GM18909 (cell line): ENCODE results near the gene RRM2.
A peak's percentile ranks its signal among the peaks of the same experiment; 100 is the strongest.

Source experiments
- ATAC-seq: cut with Tn5 transposase; IDR thresholded peaks from one replicate; pipeline ENCODE4 v1.9.1; 2021; ENCODE audit warnings: mild to moderate bottlenecking; ENCODE audit not compliant: unreplicated experiment, poor library complexity

The RRM2 gene

GRCh38 chr2:10122500-10123280 is at the start of gene RRM2:
TSS of gene RRM2 (plus strand) at chr2:10122739. CDS start at chr2:10122799, 60 bp downstream.
- ATAC-seq, result peak; percentile 71

DNA sequence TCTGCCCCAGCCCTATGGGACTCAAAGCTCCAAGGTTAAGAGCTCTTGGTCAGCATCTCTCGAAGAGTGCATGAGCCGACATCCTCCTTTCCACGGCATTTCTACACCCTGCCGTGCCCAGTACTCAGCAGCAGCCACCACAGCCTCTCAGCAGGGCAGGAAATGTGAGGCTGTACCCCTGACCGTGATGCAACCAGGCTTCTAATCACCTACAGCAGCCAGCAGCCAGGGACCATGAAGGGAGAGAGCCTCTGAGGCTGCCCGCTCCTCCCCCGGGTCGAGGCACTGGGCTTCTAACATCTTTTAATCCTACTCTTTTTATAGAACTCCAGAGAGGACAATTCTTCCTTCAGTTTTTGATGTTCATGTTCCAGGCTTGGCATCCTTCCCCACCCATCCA is 48.8 kb upstream of the RRM2 start:
- no peak for ATAC-seq

DNA sequence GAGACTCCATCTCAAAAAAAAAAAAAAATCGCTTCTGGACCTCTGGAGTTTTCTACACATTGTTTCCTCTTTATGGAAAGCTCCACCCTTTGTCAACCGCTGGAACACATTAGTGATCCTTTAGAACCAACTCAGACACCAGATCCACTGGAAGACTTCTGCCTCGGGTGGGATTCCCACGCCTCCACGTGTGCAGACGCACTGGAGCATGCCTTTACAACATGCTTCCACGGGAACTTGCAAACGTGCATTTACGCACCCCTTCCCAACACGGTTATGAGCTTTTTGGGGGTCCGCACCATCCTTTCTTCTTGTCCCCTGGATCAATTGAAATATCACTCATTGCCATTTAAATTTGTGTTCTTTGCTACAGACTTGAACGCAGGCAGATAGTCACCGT is 47.4 kb upstream of the RRM2 start:
- ATAC-seq, result no peak

GRCh38 chr2:10075571-10076209 is 46.8 kb upstream of the RRM2 start:
- ATAC-seq, result no peak

GRCh38 chr2:10076511-10076910 is 46.0 kb upstream of the RRM2 start:
- no peak for ATAC-seq

- ATAC-seq, result no peak
Observed at GRCh38 chr2:10076988-10077527, 45.5 kb upstream of the RRM2 start.

GRCh38 chr2:10078001-10078400 is 44.5 kb upstream of the RRM2 start:
- no peak for ATAC-seq

DNA sequence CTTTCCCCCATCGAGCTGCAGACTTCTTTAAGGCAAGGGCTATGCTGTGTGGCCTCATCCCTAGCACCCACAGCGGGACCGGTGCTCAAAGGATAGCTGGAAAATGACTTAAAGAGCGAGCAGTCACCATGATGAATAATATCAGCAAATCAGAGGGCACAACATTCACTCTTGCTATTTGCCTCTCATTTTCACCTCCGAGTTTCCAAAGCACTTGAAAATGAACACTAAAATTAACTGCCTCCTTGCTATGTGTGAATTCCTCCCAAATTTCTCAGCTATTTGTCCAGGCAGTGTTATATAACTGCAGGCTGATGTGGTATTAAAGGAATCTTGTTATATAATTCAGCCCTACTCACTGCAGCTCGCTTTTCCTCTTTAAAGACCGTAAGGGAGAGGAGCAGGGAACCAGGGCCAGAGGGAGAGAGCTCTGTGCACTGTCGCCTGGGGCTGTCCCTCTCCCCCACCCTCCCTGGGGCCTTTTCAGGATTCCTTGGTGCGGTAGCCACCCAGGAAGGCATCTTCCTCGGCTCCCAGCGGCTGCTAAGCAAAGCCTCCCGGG is 43.8 kb upstream of the RRM2 start:
- ATAC-seq, result no peak

DNA sequence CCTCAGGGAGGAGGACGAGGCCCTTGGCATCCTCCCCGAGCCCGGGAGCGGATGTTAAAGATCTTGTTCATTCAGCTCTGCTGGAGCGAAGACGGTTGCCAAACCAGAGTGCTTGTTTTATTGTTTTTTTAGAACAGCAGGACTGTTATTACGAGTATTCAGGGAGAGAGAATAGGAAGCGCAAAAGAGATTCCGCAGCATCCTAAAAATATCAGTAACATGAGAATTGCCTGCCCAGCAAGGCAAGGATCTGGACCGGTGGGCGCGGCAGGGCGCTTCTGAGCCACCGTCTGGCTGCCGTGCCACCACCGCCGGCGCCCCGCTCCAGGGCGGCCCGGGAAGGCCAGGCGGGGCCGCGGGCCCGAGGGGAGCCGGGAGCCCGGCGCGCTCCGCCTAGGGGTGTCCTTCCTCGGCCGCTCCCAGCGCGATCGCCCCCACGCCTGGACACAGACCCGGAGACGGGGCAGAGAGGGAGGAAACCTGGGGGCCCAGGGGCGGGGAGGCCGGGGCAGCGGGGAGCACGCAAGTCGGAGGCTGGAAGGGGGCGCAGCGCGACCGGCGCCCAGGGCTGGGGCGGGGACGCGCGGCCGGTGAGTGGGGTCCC is 43.2 kb upstream of the RRM2 start:
- ATAC-seq, result peak; percentile 26

- ATAC-seq, result peak; percentile 31
Observed at GRCh38 chr2:10079870-10080535, 42.5 kb upstream of the RRM2 start, which contains the start of gene CYS1. TSS of gene CYS1 (minus strand) at chr2:10080411. CDS start at chr2:10080223, 188 bp downstream.

DNA sequence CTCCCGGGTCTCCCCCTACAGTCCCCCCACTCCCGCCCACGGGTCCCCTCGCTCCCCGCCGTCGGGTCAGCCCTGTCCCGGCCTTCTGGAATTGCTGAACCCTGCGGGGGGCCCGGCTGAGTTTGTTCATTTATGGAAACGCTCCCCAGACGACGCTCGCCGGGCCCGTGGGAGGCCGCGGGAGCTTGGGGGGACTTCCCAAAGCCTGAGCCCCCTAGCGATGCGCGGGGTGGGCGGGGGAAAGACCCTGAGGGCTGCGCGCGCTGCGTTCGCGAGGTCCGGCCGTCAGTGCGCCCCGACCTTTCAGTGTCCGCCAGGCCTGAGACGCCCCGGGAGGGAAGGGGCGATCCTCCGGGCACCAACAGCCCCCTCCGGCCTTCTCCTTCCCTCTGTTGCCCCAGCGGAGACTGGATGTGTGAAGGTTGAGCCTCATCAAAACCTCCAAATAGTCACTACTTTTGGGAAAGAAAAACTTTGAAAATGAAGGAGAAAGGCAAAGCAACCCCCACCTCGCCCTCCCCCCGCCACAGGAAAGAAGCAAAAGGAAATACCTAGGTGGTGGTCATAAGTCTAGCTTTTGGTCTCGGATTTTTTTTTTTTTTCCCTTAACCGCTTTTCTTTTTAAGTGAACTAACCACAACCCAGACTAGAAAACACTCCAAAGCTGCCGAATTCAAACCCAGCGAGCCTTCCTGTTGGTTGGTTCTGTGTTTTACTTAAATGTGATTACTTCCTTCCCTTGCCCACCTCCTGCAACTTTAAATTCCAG is 41.8 kb upstream of the RRM2 start:
- peak; percentile 32 for ATAC-seq

GRCh38 chr2:10083046-10083445 is 39.5 kb upstream of the RRM2 start:
- ATAC-seq, result no peak

- peak; percentile 40 for ATAC-seq
Observed at GRCh38 chr2:10083692-10084211, 38.8 kb upstream of the RRM2 start.

DNA sequence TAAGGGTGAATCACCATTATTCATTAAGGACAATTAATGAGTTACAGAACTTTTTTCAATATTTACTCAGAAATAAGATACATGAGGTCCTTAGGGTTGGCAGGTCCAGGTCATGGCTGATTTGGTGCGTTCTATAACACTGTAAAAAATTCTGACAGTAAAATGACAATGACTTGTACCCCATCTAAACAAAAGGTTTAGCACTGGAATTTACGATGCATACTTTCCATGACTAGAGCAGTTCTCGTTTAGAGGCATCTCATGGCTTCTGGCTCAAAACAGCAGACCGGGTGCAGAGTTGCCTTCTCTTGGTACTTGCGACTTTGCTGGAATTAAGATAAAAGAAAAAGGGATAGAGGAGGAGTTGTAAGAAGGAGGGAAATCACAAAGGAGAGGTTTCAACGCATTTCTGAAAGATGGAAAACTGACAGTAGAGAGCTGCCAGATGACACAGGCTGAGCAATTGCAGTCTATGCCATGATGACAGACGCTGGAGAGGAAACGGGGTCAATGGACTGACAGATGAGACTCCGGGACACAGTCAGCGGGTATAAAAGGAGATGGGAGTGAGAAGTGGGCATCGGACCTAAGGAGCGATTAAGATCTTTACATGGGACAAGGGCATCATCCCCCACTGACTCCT is 38.2 kb upstream of the RRM2 start:
- ATAC-seq, result peak; percentile 6

GRCh38 chr2:10085043-10085667 is 37.4 kb upstream of the RRM2 start:
- ATAC-seq, result no peak

DNA sequence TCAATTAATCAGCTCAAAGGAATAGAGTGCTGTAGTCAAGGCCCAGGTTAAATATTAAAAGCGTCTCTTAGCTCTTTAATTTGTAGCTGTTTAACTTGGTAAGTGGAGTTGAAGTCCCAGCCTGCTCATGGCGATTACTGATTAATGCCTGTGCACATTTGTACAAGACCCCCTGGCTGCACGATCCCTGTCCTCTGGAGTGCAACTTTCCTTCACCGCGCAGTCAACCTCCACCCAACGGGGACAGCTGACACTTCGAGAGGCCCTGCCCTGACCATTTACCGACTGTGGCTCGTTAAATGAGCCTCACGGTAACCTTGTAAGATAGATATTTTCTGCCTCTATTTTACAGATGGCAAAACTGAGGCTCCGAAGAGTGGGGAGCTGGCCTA is 36.9 kb upstream of the RRM2 start:
- ATAC-seq, result no peak

DNA sequence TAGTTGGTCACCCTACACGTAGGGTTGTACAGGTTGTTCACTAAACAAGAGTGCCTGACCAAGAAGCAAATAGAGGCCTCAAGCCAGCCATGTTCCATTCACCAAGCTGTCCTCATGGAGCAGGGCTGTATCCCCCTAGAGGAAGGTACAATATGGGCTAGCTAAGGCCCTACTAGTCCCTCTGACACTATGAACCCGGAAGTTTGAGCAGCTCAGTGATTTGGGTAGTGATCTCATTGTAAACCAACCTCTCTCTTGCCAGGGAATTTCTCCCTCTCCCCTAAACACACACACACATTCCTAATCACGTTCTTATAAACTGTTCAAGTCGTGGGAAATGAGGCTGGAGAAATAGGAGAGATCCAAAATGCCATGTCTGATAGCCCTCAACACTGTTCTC is 35.6 kb upstream of the RRM2 start:
- no peak for ATAC-seq

DNA sequence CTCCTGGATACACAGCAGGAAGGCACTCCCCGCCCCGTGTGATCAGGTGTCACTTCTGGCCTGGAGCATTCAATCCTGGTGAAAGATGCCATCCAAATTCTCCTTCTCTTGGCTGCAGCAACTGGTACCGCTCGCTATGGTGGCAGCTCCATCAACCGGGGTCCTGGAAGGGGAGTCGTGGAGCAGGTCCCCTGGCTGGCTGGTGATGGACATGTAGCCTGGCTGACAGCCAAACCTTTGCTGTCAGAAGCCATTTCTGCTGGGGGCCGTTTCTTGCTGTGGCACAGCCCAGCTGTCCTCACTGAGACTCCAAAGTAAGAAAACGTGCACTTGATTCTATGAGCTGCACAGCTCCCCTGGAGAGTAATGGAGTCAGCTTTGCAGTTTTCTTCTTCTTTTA is 35.2 kb upstream of the RRM2 start:
- no peak for ATAC-seq
